ENCODE data around the gene FMO1. TPM values are rescaled to one million over a fixed set of nuclear protein-coding genes. Genes with fewer than 3 reads are reported as not detected.

The FMO1 gene
- total RNA-seq, 4 donors from 2014 or later: 0.21 to 2.9 (median 0.67) TPM

GRCh38 chr1:171261336-171261735 lies 13.0 kb downstream of the FMO1 start:
- peaks cover 0 to 26% (median 0%) of the 10 kb centered on the region in 4 donors for H3K4me1 ChIP-seq
- H3K9me3 ChIP-seq: no peaks in the 10 kb centered on the region
- TF ChIP-seq POLR2A (IDR thresholded peaks at IDR 0.05) (no peak), EP300 (IDR thresholded peaks at IDR 0.05) (no peak), CTCF (IDR thresholded peaks at IDR 0.05) (no peak)
- no peak overlapping the region for H3K27ac ChIP-seq
- no peak overlapping the region for H3K4me3 ChIP-seq
- no peaks in the 10 kb centered on the region for H3K36me3 ChIP-seq
- no peaks in the 10 kb centered on the region for H3K27me3 ChIP-seq
- no peak for DNase-seq (ENCODE audit: low spot score in 2 of 2)
- 70 to 76% methylated on average over 4 of the region's 4 CpGs for WGBS, 2 donors

DNA sequence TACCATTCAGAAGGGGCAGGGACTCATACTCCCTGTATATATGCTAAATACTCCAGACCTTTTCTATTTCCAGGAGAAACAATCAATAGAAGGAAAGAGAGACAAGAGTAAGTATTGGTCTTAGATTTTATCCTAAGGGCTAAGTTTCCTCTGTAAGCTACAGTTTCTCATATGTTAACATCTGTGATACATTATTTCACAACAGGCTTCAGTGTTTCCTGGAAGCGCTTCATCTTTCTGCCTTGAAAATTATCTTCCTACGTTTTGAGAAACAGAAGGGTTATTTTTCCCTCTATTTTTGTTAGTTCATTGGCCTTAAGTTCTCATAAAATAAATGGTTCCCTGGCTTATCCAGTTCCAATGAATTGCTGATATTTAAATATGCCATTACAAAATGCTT lies 15.6 kb downstream of the FMO1 start:
- Histone ChIP-seq H3K4me1 (peaks cover 0 to 5% (median 0%) of the 10 kb centered on the region in 4 donors), H3K36me3 (no peaks in the 10 kb centered on the region), H3K27ac (peak overlapping the region in 1 of 4 donors; percentile 7), H3K27me3 (no peaks in the 10 kb centered on the region), H3K9me3 (no peaks in the 10 kb centered on the region), H3K4me3 (no peak overlapping the region)
- TF ChIP-seq POLR2A (IDR thresholded peaks at IDR 0.05) (no peak), EP300 (IDR thresholded peaks at IDR 0.05) (no peak), CTCF (IDR thresholded peaks at IDR 0.05) (no peak)
- WGBS, 2 donors: 38 to 39% methylated on average over 2 of the region's 2 CpGs
- DNase-seq (ENCODE audit: low spot score in 2 of 2): no peak

GRCh38 chr1:171265686-171266085 lies 17.4 kb downstream of the FMO1 start:
- H3K36me3 ChIP-seq: no peaks in the 10 kb centered on the region
- H3K4me3 ChIP-seq: no peak overlapping the region
- DNase-seq (ENCODE audit: low spot score in 2 of 2): no peak
- H3K27ac ChIP-seq: no peak overlapping the region
- H3K9me3 ChIP-seq: no peaks in the 10 kb centered on the region
- TF ChIP-seq EP300 (IDR thresholded peaks at IDR 0.05) (no peak), POLR2A (IDR thresholded peaks at IDR 0.05) (no peak), CTCF (IDR thresholded peaks at IDR 0.05) (no peak)
- 78 to 83% methylated on average over 2 of the region's 2 CpGs for WGBS, 2 donors
- no peaks in the 10 kb centered on the region for H3K4me1 ChIP-seq
- no peaks in the 10 kb centered on the region for H3K27me3 ChIP-seq

GRCh38 chr1:171266930-171267329 lies 18.6 kb downstream of the FMO1 start:
- Histone ChIP-seq H3K4me1 (no peaks in the 10 kb centered on the region), H3K9me3 (peaks cover 0 to 3% (median 0%) of the 10 kb centered on the region in 4 donors), H3K36me3 (no peaks in the 10 kb centered on the region), H3K27ac (no peak overlapping the region), H3K27me3 (no peaks in the 10 kb centered on the region), H3K4me3 (no peak overlapping the region)
- TF ChIP-seq CTCF (IDR thresholded peaks at IDR 0.05) (no peak), EP300 (IDR thresholded peaks at IDR 0.05) (no peak), POLR2A (IDR thresholded peaks at IDR 0.05) (no peak)
- 62 to 65% methylated on average over 4 of the region's 4 CpGs for WGBS, 2 donors
- DNase-seq (ENCODE audit: low spot score in 2 of 2): no peak

- no peak for DNase-seq (ENCODE audit: low spot score in 2 of 2)
- H3K4me3 ChIP-seq: no peak overlapping the region
- WGBS, 2 donors: 41 to 66% methylated on average over 1 of the region's 1 CpG
- TF ChIP-seq EP300 (IDR thresholded peaks at IDR 0.05) (no peak), CTCF (IDR thresholded peaks at IDR 0.05) (no peak), POLR2A (IDR thresholded peaks at IDR 0.05) (no peak)
- no peaks in the 10 kb centered on the region for H3K36me3 ChIP-seq
- no peaks in the 10 kb centered on the region for H3K27me3 ChIP-seq
- H3K4me1 ChIP-seq: no peaks in the 10 kb centered on the region
- H3K9me3 ChIP-seq: peaks cover 0 to 8% (median 0%) of the 10 kb centered on the region in 4 donors
- no peak overlapping the region for H3K27ac ChIP-seq
Observed at GRCh38 chr1:171267391-171267790, 19.1 kb downstream of the FMO1 start.
